CD4-positive, alpha-beta T cell treated with Interleukin-6 at 100 ng/mL for 8 hours (primary cell): ENCODE results near the gene CPNE7.
"Not testable (repeated sequence)": the region's sequence is repeated elsewhere in the genome, so short reads cannot be mapped to it uniquely, and the experiment has no call there.

Experiments used
- DNase-seq: peaks from one replicate; pipeline ENCODE4 v3.0.0-alpha.2; 2020; ENCODE audit warnings: mixed read lengths, low spot score

CPNE7 gene

GRCh38 chr16:89567656-89568594 lies 7.6 kb upstream of the CPNE7 start:
- no peak for DNase-seq

DNA sequence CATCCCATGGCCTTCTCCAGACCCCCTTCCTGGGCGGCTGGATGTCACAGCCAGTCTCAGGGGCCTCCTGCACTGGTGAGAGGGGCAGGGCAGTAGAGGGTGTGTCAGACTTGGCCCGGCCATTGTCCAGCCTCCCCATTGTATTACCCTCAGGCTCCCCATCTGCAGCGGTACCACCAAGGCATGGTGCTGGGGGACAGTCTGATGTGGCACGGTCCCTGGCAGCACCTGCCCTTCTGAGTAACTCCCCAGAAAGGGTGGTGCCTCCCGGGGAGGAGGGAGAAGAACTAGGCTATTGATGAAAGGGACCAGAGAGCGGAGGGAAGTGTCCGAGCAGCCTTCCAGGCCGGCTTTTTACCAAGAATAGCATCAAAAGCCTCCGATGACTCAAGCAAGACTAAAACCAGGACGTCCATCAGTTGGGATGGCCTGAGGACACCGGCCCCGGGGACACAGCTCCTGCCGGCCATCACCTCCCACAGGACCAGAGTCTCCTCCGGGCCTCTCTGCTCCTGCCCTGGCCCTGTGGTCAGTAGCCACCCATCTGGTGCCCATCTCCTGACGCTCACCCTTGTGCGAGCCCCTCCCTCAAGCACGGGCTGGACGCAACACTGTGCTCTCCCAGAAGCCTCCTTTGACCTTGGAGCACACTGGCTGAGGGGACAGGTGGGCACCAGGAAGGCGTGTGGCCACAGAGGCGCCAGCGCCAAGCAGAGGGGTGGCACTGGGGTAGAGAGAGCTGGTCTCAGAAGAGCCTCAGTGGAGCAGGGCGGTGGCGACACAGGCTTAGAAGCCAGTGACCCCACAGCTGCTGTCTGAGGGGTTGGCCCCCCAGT lies 5.8 kb upstream of the CPNE7 start:
- DNase-seq = no peak

GRCh38 chr16:89570342-89570923 lies 5.1 kb upstream of the CPNE7 start:
- no peak for DNase-seq

DNA sequence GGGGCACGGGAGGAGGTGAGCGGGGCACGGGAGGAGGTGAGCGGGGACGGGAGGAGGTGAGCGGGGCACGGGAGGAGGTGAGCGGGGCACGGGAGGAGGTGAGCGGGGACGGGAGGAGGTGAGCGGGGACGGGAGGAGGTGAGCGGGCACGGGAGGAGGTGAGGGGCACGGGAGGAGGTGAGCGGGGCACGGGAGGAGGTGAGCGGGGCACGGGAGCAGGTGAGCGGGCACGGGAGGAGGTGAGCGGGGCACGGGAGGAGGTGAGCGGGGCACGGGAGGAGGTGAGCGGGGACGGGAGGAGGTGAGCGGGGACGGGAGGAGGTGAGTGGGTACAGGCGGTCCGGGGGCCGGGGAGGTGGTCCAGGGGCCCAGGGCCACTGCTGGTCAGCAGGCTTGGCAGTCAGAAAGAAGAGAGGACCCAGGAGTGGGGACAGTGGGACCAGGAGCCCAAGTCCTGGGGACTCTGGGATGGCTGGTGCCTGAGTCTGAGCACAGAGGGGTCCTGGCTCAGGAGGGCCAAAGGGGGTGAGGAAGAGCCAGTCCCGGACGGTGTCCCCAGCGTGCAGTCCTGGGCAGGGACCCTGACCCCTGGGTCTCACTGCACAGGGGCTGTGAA lies 4.5 kb upstream of the CPNE7 start:
- not testable (repeated sequence) for DNase-seq

- DNase-seq = no peak
Measured at GRCh38 chr16:89571636-89572035, 3.9 kb upstream of the CPNE7 start.

- DNase-seq = no peak
Measured at GRCh38 chr16:89572073-89572484, 3.5 kb upstream of the CPNE7 start.

GRCh38 chr16:89572485-89573205 lies 2.9 kb upstream of the CPNE7 start:
- no peak for DNase-seq

DNA sequence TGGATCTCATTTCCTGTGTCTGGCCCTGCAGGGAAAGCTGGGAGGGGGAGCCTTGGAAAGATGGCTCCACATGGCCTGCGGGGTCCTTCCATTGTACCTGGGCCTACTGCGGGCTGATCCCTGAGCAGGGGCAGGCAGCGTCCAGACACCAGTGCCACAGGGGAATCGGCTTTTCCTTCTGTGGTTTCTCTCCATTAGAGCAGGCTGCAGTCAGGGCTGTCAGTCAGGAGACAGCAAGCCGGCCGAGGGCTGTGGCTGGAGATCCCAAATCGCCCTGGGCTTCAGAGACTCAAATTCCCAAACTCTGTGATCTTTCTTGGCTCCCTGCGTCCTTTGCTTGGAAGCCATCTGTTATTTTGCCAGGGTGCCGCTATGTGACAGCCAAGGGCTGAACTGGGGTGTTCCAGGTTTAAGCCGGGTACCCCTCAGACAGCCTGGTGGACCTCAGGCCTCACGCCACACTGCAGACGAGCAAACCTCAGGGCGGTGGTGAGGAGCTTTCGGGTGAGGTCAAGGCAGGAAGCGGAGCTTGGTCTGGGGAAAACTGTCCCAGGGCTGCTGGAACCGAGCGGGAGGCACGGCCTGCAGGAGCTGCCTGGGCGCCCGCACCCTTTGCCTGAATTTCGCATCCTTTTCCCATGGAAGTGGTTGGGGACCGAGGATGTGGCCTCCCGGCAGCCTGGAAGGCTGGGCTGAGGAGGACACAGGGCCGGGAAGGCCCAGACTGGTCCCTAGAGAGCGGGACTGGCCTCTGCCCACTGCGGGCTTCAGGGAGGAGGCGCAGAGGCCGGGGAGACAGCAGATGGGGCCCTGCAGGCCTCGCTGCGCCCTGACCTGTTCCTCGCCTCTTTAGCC lies 1.5 kb upstream of the CPNE7 start:
- no peak for DNase-seq

GRCh38 chr16:89574681-89575246 lies 794 bp upstream of the CPNE7 start:
- peak; percentile 44 for DNase-seq

DNA sequence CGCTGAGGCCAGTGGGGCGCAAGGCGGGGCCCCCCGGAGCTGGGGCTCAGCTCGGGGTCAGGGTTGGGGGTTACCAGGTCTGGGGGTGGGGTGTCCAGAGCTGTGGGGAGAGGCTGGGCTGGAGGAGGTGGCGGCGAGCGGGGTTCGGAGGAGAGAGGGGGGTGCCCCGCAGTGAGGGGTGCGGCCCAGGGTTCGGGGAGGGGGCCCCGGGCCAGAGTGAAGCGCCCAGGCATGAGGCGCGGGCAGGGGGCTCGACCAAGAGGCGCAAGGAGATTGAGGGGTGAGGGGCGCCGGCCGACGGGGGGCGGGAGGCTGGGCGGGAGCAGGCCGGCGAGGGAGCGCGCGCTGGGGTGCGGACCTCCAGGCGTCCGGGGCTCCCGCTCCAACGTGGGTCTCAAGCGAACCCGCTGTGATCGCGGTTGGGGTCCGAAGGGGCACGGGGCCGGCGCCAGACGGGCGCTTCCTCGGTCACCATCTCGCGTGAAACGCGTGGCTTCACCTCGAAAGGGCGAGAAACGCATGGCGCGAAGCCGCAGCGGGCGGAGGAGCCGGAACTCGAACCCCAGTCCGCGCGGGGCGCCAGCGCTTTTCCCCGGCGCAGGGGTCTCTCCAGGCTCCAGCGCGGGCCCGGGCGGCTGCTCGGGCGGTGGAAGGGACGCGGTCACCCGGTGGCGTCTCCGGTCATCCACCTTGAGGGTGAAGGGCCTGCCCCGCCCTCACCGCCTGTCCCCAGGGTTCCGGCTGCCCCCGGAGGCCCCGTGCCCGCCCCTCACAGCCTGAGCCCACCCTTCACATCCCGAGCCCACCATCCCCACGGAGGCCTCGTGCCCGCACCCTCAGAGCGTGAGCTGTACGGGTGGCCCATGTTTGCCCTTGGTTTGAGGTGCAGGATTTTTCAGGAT lies 846 bp downstream of the CPNE7 start:
- no peak for DNase-seq

DNA sequence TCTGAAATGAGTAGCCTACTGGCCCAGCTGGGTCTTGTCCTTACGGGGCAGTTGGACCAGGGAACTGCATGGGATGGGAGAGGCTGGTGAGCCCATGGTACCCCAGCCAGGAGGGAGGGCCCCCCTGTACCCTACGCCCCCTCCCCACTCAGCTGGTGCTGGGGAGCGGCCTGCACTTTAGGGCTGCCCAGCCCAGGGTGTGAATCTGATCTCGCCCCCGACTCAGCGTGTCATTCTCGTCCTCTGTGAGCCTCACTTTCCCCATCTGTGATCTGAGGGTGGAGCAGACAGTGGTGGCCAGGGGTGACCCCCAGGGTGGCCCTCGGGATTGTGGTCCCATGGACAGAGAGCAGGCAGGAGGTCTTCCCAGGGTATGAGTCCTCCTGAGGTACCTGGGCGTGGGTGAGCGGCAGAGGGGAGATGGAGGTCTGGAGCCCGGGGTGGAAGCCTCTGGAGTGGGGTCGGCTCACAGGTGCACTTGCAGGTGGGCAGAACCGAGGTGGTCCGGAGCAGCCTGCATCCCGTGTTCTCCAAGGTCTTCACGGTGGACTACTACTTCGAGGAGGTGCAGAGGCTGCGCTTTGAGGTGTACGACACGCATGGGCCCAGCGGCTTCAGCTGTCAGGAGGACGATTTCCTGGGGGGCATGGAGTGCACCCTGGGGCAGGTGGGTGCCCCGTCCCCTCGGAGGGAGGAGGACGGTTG lies 1.6 kb downstream of the CPNE7 start:
- DNase-seq = no peak

- DNase-seq = no peak
Measured at GRCh38 chr16:89579351-89579750, 3.8 kb downstream of the CPNE7 start.

- DNase-seq = no peak
Measured at GRCh38 chr16:89581045-89581695, 5.6 kb downstream of the CPNE7 start.

GRCh38 chr16:89581861-89582563 lies 6.5 kb downstream of the CPNE7 start:
- DNase-seq = no peak

GRCh38 chr16:89582614-89583196 lies 7.1 kb downstream of the CPNE7 start:
- no peak for DNase-seq

- DNase-seq = no peak
Measured at GRCh38 chr16:89583197-89583894, 7.8 kb downstream of the CPNE7 start.
